ENCODE measurements around the gene DDIT3. TPM values are rescaled to one million over a fixed set of nuclear protein-coding genes. Genes with fewer than 3 reads are reported as not detected.
"Not testable (repeated sequence)": the region's sequence is repeated elsewhere in the genome, so short reads cannot be mapped to it uniquely, and the experiment has no call there.

DDIT3 gene
- total RNA-seq, 1 donor from 2014 or later, result 42.6 TPM

GRCh38 chr12:57518920-57519795 lies 1.2 kb downstream of the DDIT3 start:
- DNase-seq (ENCODE audit: low read depth) (no peak), FAIRE-seq (no peak)
- peak overlapping the region; percentile 94 for H3K4me2 ChIP-seq (ENCODE audit: low read length)
- H3K4me3 ChIP-seq (ENCODE audit: insufficient read depth, low read depth, low read length), result peak overlapping the region; percentile 97
- no peak for TF ChIP-seq EZH2 (IDR thresholded peaks at IDR 0.05; ENCODE audit: insufficient read depth, low read length)
- TF ChIP-seq CTCF (IDR thresholded peaks at IDR 0.05; ENCODE audit: insufficient read depth, low read depth, low read length), result no peak
- H3K9me3 Mint-ChIP-seq (ENCODE audit: unreplicated experiment), result no peaks in the 10 kb centered on the region
- H3K27ac ChIP-seq (ENCODE audit: low read depth, low read length), result peak overlapping the region; percentile 98
- H3K27me3 Mint-ChIP-seq (ENCODE audit: low read depth, unreplicated experiment), result no peaks in the 10 kb centered on the region
- peaks cover 69% of the 10 kb centered on the region for H4K20me1 ChIP-seq (ENCODE audit: insufficient read depth, low read length)
- no peaks in the 10 kb centered on the region for H3K9me3 ChIP-seq (ENCODE audit: insufficient read depth, low read depth, low read length)
- peak overlapping the region; percentile 91 for H3K4me3 Mint-ChIP-seq (ENCODE audit: unreplicated experiment)
- peaks cover 48% of the 10 kb centered on the region for H3K4me1 ChIP-seq (ENCODE audit: insufficient read depth, low read length)
- peaks cover 39% of the 10 kb centered on the region for H3K36me3 ChIP-seq (ENCODE audit: insufficient read depth, low read length)
- H3K79me2 ChIP-seq (ENCODE audit: insufficient read depth, low read length), result peaks cover 49% of the 10 kb centered on the region
- H2AFZ ChIP-seq (ENCODE audit: low read depth, low read length), result no peak overlapping the region
- H3K27ac Mint-ChIP-seq (ENCODE audit: unreplicated experiment), result peak overlapping the region; percentile 99
- no peaks in the 10 kb centered on the region for H3K27me3 ChIP-seq (ENCODE audit: insufficient read depth, low read length)
- H3K36me3 Mint-ChIP-seq (ENCODE audit: low read depth, unreplicated experiment), result peaks cover 32% of the 10 kb centered on the region
- H3K4me1 Mint-ChIP-seq (ENCODE audit: low read depth, unreplicated experiment), result peaks cover 48% of the 10 kb centered on the region
- peak overlapping the region; percentile 99 for H3K9ac ChIP-seq (ENCODE audit: low read length)

- no peak for FAIRE-seq
Observed at GRCh38 chr12:57518176-57518919, 2.0 kb downstream of the DDIT3 start.

GRCh38 chr12:57517718-57518117 lies 2.6 kb downstream of the DDIT3 start:
- peaks cover 68% of the 10 kb centered on the region for H4K20me1 ChIP-seq (ENCODE audit: insufficient read depth, low read length)
- H3K79me2 ChIP-seq (ENCODE audit: insufficient read depth, low read length), result peaks cover 38% of the 10 kb centered on the region
- H3K27me3 ChIP-seq (ENCODE audit: insufficient read depth, low read length); H2AFZ ChIP-seq (ENCODE audit: low read depth, low read length); H3K9me3 ChIP-seq (ENCODE audit: insufficient read depth, low read depth, low read length); H3K27me3 Mint-ChIP-seq (ENCODE audit: low read depth, unreplicated experiment); H3K9me3 Mint-ChIP-seq (ENCODE audit: unreplicated experiment); H3K27ac ChIP-seq (ENCODE audit: low read depth, low read length); DNase-seq (ENCODE audit: low read depth); FAIRE-seq: not testable (repeated sequence)
- H3K4me3 Mint-ChIP-seq (ENCODE audit: unreplicated experiment), result peak overlapping the region; percentile 91
- H3K36me3 ChIP-seq (ENCODE audit: insufficient read depth, low read length), result peaks cover 45% of the 10 kb centered on the region
- peak overlapping the region; percentile 94 for H3K4me2 ChIP-seq (ENCODE audit: low read length)
- peak overlapping the region; percentile 54 for H3K27ac Mint-ChIP-seq (ENCODE audit: unreplicated experiment)
- peaks cover 37% of the 10 kb centered on the region for H3K4me1 ChIP-seq (ENCODE audit: insufficient read depth, low read length)
- peaks cover 42% of the 10 kb centered on the region for H3K36me3 Mint-ChIP-seq (ENCODE audit: low read depth, unreplicated experiment)
- H3K4me3 ChIP-seq (ENCODE audit: insufficient read depth, low read depth, low read length), result peak overlapping the region; percentile 97
- peak overlapping the region; percentile 99 for H3K9ac ChIP-seq (ENCODE audit: low read length)
- H3K4me1 Mint-ChIP-seq (ENCODE audit: low read depth, unreplicated experiment), result peaks cover 41% of the 10 kb centered on the region

More at GRCh38 chr12:57518176-57518919, 2.0 kb downstream of the DDIT3 start:
- Histone ChIP-seq H3K9me3 (ENCODE audit: insufficient read depth, low read depth, low read length) (no peaks in the 10 kb centered on the region), H3K27ac (ENCODE audit: low read depth, low read length) (no peak overlapping the region), H3K27me3 (ENCODE audit: insufficient read depth, low read length) (no peaks in the 10 kb centered on the region), H4K20me1 (ENCODE audit: insufficient read depth, low read length) (peaks cover 65% of the 10 kb centered on the region), H3K9ac (ENCODE audit: low read length) (peak overlapping the region; percentile 99), H3K36me3 (ENCODE audit: insufficient read depth, low read length) (peaks cover 39% of the 10 kb centered on the region), H3K4me2 (ENCODE audit: low read length) (peak overlapping the region; percentile 94), H2AFZ (ENCODE audit: low read depth, low read length) (no peak overlapping the region), H3K4me1 (ENCODE audit: insufficient read depth, low read length) (peaks cover 40% of the 10 kb centered on the region), H3K4me3 (ENCODE audit: insufficient read depth, low read depth, low read length) (peak overlapping the region; percentile 97), H3K79me2 (ENCODE audit: insufficient read depth, low read length) (peaks cover 41% of the 10 kb centered on the region)
- H3K4me3 Mint-ChIP-seq (ENCODE audit: unreplicated experiment), result peak overlapping the region; percentile 91
- H3K4me1 Mint-ChIP-seq (ENCODE audit: low read depth, unreplicated experiment), result peaks cover 41% of the 10 kb centered on the region
- peaks cover 36% of the 10 kb centered on the region for H3K36me3 Mint-ChIP-seq (ENCODE audit: low read depth, unreplicated experiment)
- peak overlapping the region; percentile 99 for H3K27ac Mint-ChIP-seq (ENCODE audit: unreplicated experiment)
- TF ChIP-seq CTCF (IDR thresholded peaks at IDR 0.05; ENCODE audit: insufficient read depth, low read depth, low read length), result no peak
- TF ChIP-seq EZH2 (IDR thresholded peaks at IDR 0.05; ENCODE audit: insufficient read depth, low read length), result no peak
- H3K9me3 Mint-ChIP-seq (ENCODE audit: unreplicated experiment), result no peaks in the 10 kb centered on the region
- DNase-seq (ENCODE audit: low read depth), result no peak
- no peaks in the 10 kb centered on the region for H3K27me3 Mint-ChIP-seq (ENCODE audit: low read depth, unreplicated experiment)

Data from astrocyte (in vitro differentiated cells and primary cell).